HCT116 (cell line): ENCODE measurements around the gene SPACDR. TPM values are rescaled to one million over a fixed set of nuclear protein-coding genes. Genes with fewer than 3 reads are reported as not detected.
"Not testable (repeated sequence)": the region's sequence is repeated elsewhere in the genome, so short reads cannot be mapped to it uniquely, and the experiment has no call there.

Experiments used
- ATAC-seq: fragments of 200-7000 bp; cut with Tn5 transposase; 2 replicates; pipeline ENCODE4 v1.9.1; 2020; ENCODE audit warnings: mild to moderate bottlenecking, moderate library complexity
- BruUV-seq: library from RNA; stranded (reverse); fragments of 400-500 nt; replicated peaks from 2 replicates; lab custom pipeline; 2021; lab: Mats Ljungman, UMichigan
- CTCF ChIA-PET: fragments of 300-600 bp; sonication (Branson Sonifier 250); formaldehyde crosslinking; loops from one replicate; lab custom pipeline; 2021; ENCODE audit warnings: antibody characterized with exemption; lab: Charles Lee
- POLR2A ChIA-PET: fragments of 300-600, 350-600 bp; sonication (Branson Sonifier 250); formaldehyde crosslinking; loops from one replicate; lab custom pipeline; 2021; ENCODE audit warnings: antibody characterized with exemption; lab: Charles Lee
- RAD21 ChIA-PET, 2 experiments: fragments of 300-600 bp; sonication (Branson Sonifier 250); formaldehyde crosslinking; loops; one replicate each; lab custom pipeline; 2023; ENCODE audit warnings: low total read pairs in 2 of 2; ENCODE audit not compliant: uncharacterized antibody in 2 of 2, unreplicated experiment in 2 of 2, low non-redundant PET in 1 of 2; lab: Charles Lee
- DNase-seq: peaks from one replicate; pipeline ENCODE4 v3.0.0-alpha.2; 2010; ENCODE audit warnings: low read depth, low spot score
- H2AFZ ChIP-seq: fragments of 200-600 bp; shearing (Covaris generic), sonication (generic); 2 replicates; pipeline ENCODE4 v1.6.1; 2017; ENCODE audit warnings: low read depth, mixed run types, mixed read lengths, antibody characterized with exemption, low read length; ENCODE audit not compliant: poor library complexity, severe bottlenecking
- H3K27ac ChIP-seq: 2 replicates; pipeline ENCODE4 v1.5.1; 2012; ENCODE audit warnings: low read depth, low read length
- H3K27me3 ChIP-seq: fragments of 200-600 bp; sonication (generic); 2 replicates; pipeline ENCODE4 v1.6.1; 2016; ENCODE audit warnings: mixed run types, low read length, mixed read lengths; ENCODE audit not compliant: insufficient read depth
- H3K36me3 ChIP-seq, 2 experiments: fragments of 200-500 bp in 1 of 2; fragments of 200-600 bp in 1 of 2; sonication (Bioruptor generic) in 1 of 2; sonication (generic) in 1 of 2; 2 replicates each; pipeline versions ENCODE4 v1.5.1 to v1.6.1; 2014 to 2016; ENCODE audit warnings: low read length in 2 of 2, inconsistent platforms in 1 of 2, mixed read lengths in 1 of 2, mixed run types in 1 of 2; ENCODE audit not compliant: insufficient read depth in 2 of 2, control insufficient read depth in 1 of 2
- H3K4me1 ChIP-seq, 2 experiments: fragments of 200-600 bp in 1 of 2; sonication (generic) in 1 of 2; 2 replicates each; pipeline versions ENCODE4 v1.5.1 to v1.6.1; 2012 to 2017; ENCODE audit warnings: low read length in 2 of 2, inconsistent platforms in 1 of 2, mild to moderate bottlenecking in 1 of 2, mixed read lengths in 1 of 2, mixed run types in 1 of 2, moderate library complexity in 1 of 2; ENCODE audit not compliant: insufficient read depth in 2 of 2, control insufficient read depth in 1 of 2
- H3K4me2 ChIP-seq: fragments of 200-600 bp; sonication (generic); 2 replicates; pipeline ENCODE4 v1.6.1; 2017; ENCODE audit warnings: mixed run types, low read length, mixed read lengths
- H3K4me3 ChIP-seq, 2 experiments: fragments of 200-600 bp in 1 of 2; sonication (generic) in 1 of 2; replicated peaks in 1 of 2; 2 replicates each; pipeline ENCODE4 v1.5.1; 2011 to 2016; ENCODE audit warnings: low read length in 2 of 2, control low read depth in 1 of 2, low read depth in 1 of 2, mild to moderate bottlenecking in 1 of 2, mixed read lengths in 1 of 2, mixed run types in 1 of 2
- H3K79me2 ChIP-seq: fragments of 200-600 bp; sonication (generic); 2 replicates; pipeline ENCODE4 v1.6.1; 2017; ENCODE audit warnings: mild to moderate bottlenecking, mixed run types, low read length, moderate library complexity, mixed read lengths; ENCODE audit not compliant: insufficient read depth
- H3K9ac ChIP-seq: fragments of 200-600 bp; sonication (generic); 2 replicates; pipeline ENCODE4 v1.6.1; 2016; ENCODE audit warnings: low read length, mixed read lengths
- H3K9me2 ChIP-seq: fragments of 200-600 bp; sonication (generic), shearing (Covaris generic); 2 replicates; pipeline ENCODE4 v1.6.1; 2017; ENCODE audit warnings: mixed run types, mild to moderate bottlenecking, moderate library complexity; ENCODE audit not compliant: insufficient read depth
- H3K9me3 ChIP-seq, 2 experiments: fragments of 200-500 bp in 1 of 2; fragments of 200-600 bp in 1 of 2; sonication (Bioruptor generic) in 1 of 2; sonication (generic) in 1 of 2; 2 replicates each; pipeline ENCODE4 v1.6.1; 2014 to 2017; ENCODE audit warnings: low read length in 2 of 2, mixed read lengths in 2 of 2, inconsistent platforms in 1 of 2, low read depth in 1 of 2, mild to moderate bottlenecking in 1 of 2, mixed run types in 1 of 2, moderate library complexity in 1 of 2; ENCODE audit not compliant: control insufficient read depth in 1 of 2, insufficient read depth in 1 of 2
- H4K20me1 ChIP-seq: fragments of 200-600 bp; sonication (generic), shearing (Covaris generic); 2 replicates; pipeline ENCODE4 v1.6.1; 2017; ENCODE audit warnings: mixed run types, mild to moderate bottlenecking, moderate library complexity; ENCODE audit not compliant: insufficient read depth
- FOSL1 ChIP-seq: IDR thresholded peaks from 2 replicates; pipeline ENCODE4 v1.6.1; 2012; ENCODE audit warnings: low read depth
- intact Hi-C: fragments of 100-400 bp; cut with micrococcal nuclease; formaldehyde crosslinking; loops from 2 replicates; pipeline ENCODE4 v1.10.0; 2022
- total RNA-seq: library from RNA; stranded (reverse); gene quantifications from one replicate; pipeline ENCODE4 v1.2.1, GENCODE V29; 2021; ENCODE audit not compliant: unreplicated experiment

Gene SPACDR
- total RNA-seq, 1 experiment from 2014 or later: 1.7 TPM

GRCh38 chr7:100441641-100442535, 22.2 kb downstream of the SPACDR start:
- no peak for ATAC-seq
- Histone ChIP-seq H3K79me2 (no peaks in the 10 kb centered on the region), H3K27me3 (no peaks in the 10 kb centered on the region), H2AFZ (no peak overlapping the region), H3K4me2 (no peak overlapping the region), H3K27ac (no peak overlapping the region), H4K20me1 (no peaks in the 10 kb centered on the region), H3K9ac (no peak overlapping the region), H3K9me2 (no peaks in the 10 kb centered on the region), H3K9me3 (no peaks in the 10 kb centered on the region), H3K4me3 (no peak overlapping the region), H3K4me1 (peaks cover 2 to 17% of the 10 kb centered on the region in 2 experiments; a peak in 3 of 4 replicates), H3K36me3 (no peaks in the 10 kb centered on the region)
- intact Hi-C loops: no loop called here
- TF ChIP-seq FOSL1: no peak
- RAD21 ChIA-PET: no interaction called here
- no peak for DNase-seq
- POLR2A ChIA-PET: no interaction called here
- CTCF ChIA-PET: interaction anchor here (0.6 kb wide), 1 partner anchor 8 kb away, joined by 4 read pairs; no protein-coding TSS in a partner anchor
- BruUV-seq: no TSS peak

- H3K9me3 ChIP-seq, ATAC-seq, RAD21 ChIA-PET, H4K20me1 ChIP-seq, DNase-seq, BruUV-seq, H3K27ac ChIP-seq, H3K4me2 ChIP-seq, H3K9ac ChIP-seq, intact Hi-C loops, CTCF ChIA-PET, H3K27me3 ChIP-seq, H2AFZ ChIP-seq, H3K4me3 ChIP-seq, H3K36me3 ChIP-seq, H3K9me2 ChIP-seq: not testable (repeated sequence)
- Histone ChIP-seq H3K4me1 (peaks cover 2 to 26% of the 10 kb centered on the region in 2 experiments; a peak in 3 of 4 replicates), H3K79me2 (peaks cover 15% of the 10 kb centered on the region)
- POLR2A ChIA-PET: interaction anchor here (1.9 kb wide), 1 partner anchor 10 kb away, joined by 7 read pairs; the partner anchor contains the start of gene MEPCE
These were observed 24.8 kb downstream of the SPACDR start for GRCh38 chr7:100439244-100439643.

- H2AFZ ChIP-seq, H3K27ac ChIP-seq, ATAC-seq, DNase-seq, H3K9me2 ChIP-seq, intact Hi-C loops, H3K9ac ChIP-seq, H3K27me3 ChIP-seq, H4K20me1 ChIP-seq, BruUV-seq, RAD21 ChIA-PET, H3K9me3 ChIP-seq, H3K4me3 ChIP-seq, CTCF ChIA-PET, H3K4me2 ChIP-seq: not testable (repeated sequence)
- peaks cover 3 to 13% of the 10 kb centered on the region in 2 experiments; a peak in 2 of 4 replicates for H3K36me3 ChIP-seq
- POLR2A ChIA-PET: interaction anchor here (1.9 kb wide), 1 partner anchor 9 kb away, joined by 7 read pairs; the partner anchor contains the start of gene MEPCE
- peaks cover 21% of the 10 kb centered on the region for H3K79me2 ChIP-seq
- H3K4me1 ChIP-seq: peaks cover 2 to 28% of the 10 kb centered on the region in 2 experiments; a peak in 3 of 4 replicates
These were observed 25.3 kb downstream of the SPACDR start for GRCh38 chr7:100438731-100439130.
